MCF 10A (cell line): ENCODE data around the gene WNT4. TPM values are rescaled to one million over a fixed set of nuclear protein-coding genes. Genes with fewer than 3 reads are reported as not detected.

Experiments
- BruUV-seq: library from RNA; stranded (reverse); fragments of 400-500 nt; replicated peaks from 2 replicates; lab custom pipeline; 2021; lab: Mats Ljungman, UMichigan
- CTCF ChIA-PET: fragments of 300-600 bp; sonication (Branson Sonifier 250); formaldehyde crosslinking; extraction: SDS; loops from one replicate; lab custom pipeline; 2021; ENCODE audit warnings: antibody characterized with exemption, inconsistent platforms; lab: Yijun Ruan, JAX
- POLR2A ChIA-PET: fragments of 300-600, 350-650 bp; sonication (Branson Sonifier 250); formaldehyde crosslinking; extraction: SDS; loops from one replicate; lab custom pipeline; 2020; ENCODE audit warnings: antibody characterized with exemption, inconsistent platforms; lab: Yijun Ruan, JAX
- DNase-seq: peaks from one replicate; pipeline ENCODE4 v3.0.0-alpha.2; 2018; ENCODE audit not compliant: unreplicated experiment
- H3K27ac Mint-ChIP-seq: one replicate; pipeline ENCODE4 v1.8.0; 2022; ENCODE audit warnings: mild to moderate bottlenecking, low read depth, mixed read lengths; ENCODE audit not compliant: unreplicated experiment
- H3K27me3 Mint-ChIP-seq: one replicate; pipeline ENCODE4 v1.8.0; 2022; ENCODE audit warnings: mixed read lengths; ENCODE audit not compliant: insufficient read depth, unreplicated experiment
- H3K36me3 Mint-ChIP-seq: one replicate; pipeline ENCODE4 v1.8.0; 2022; ENCODE audit warnings: mild to moderate bottlenecking, moderate library complexity, mixed read lengths; ENCODE audit not compliant: insufficient read depth, unreplicated experiment
- H3K4me1 Mint-ChIP-seq: one replicate; pipeline ENCODE4 v1.8.0; 2022; ENCODE audit warnings: mixed read lengths; ENCODE audit not compliant: insufficient read depth, unreplicated experiment
- H3K4me3 Mint-ChIP-seq: one replicate; pipeline ENCODE4 v1.8.0; 2022; ENCODE audit warnings: mild to moderate bottlenecking, moderate library complexity, mixed read lengths; ENCODE audit not compliant: unreplicated experiment
- H3K9me3 Mint-ChIP-seq: one replicate; pipeline ENCODE4 v1.8.0; 2022; ENCODE audit warnings: mixed read lengths; ENCODE audit not compliant: unreplicated experiment
- CTCF ChIP-seq: fragments of 200-600 bp; IDR thresholded peaks from one replicate; pipeline ENCODE4 v1.8.0; 2022; ENCODE audit warnings: antibody characterized with exemption, mild to moderate bottlenecking; ENCODE audit not compliant: unreplicated experiment
- intact Hi-C: fragments of 100-400 bp; cut with micrococcal nuclease; formaldehyde crosslinking; loops from 2 replicates; pipeline ENCODE4 v1.14.1; 2022
- total RNA-seq: library from RNA; stranded (reverse); gene quantifications from 2 replicates; pipeline ENCODE4 v1.2.3, GENCODE V29; 2022

The WNT4 gene
- total RNA-seq, 1 experiment from 2014 or later, result not detected

GRCh38 chr1:22184454-22184853 lies 41.6 kb upstream of the WNT4 start:
- Mint-ChIP-seq H3K4me3 (no peak overlapping the region), H3K4me1 (no peaks in the 10 kb centered on the region), H3K27me3 (peaks cover 62% of the 10 kb centered on the region), H3K27ac (no peak overlapping the region), H3K9me3 (no peaks in the 10 kb centered on the region), H3K36me3 (no peaks in the 10 kb centered on the region)
- TF ChIP-seq CTCF, result no peak
- ChIA-PET POLR2A (no interaction called here), CTCF (interaction anchor here (0.5 kb wide), 1 partner anchor 9 kb away, joined by 3 read pairs; no protein-coding TSS in a partner anchor)
- intact Hi-C loops, result no loop called here
- BruUV-seq, result no TSS peak
- no peak for DNase-seq

GRCh38 chr1:22182715-22183114 lies 39.8 kb upstream of the WNT4 start:
- ChIA-PET CTCF (interaction anchor here (0.6 to 1.0 kb wide), 2 partner anchors 102 to 704 kb away, joined by 3 read pairs; no protein-coding TSS in a partner anchor), POLR2A (no interaction called here)
- intact Hi-C loops, result no loop called here
- BruUV-seq, result no TSS peak
- TF ChIP-seq CTCF, result no peak
- Mint-ChIP-seq H3K4me1 (peaks cover 3% of the 10 kb centered on the region), H3K9me3 (no peaks in the 10 kb centered on the region), H3K4me3 (no peak overlapping the region), H3K27me3 (peaks cover 51% of the 10 kb centered on the region), H3K36me3 (no peaks in the 10 kb centered on the region), H3K27ac (no peak overlapping the region)
- DNase-seq, result no peak

GRCh38 chr1:22179197-22179803 lies 36.4 kb upstream of the WNT4 start:
- DNase-seq, result no peak
- H3K36me3 Mint-ChIP-seq, result no peaks in the 10 kb centered on the region
- H3K4me1 Mint-ChIP-seq, result peaks cover 4% of the 10 kb centered on the region
- POLR2A ChIA-PET, result no interaction called here
- no peaks in the 10 kb centered on the region for H3K9me3 Mint-ChIP-seq
- H3K4me3 Mint-ChIP-seq, result no peak overlapping the region
- intact Hi-C loops, result no loop called here
- TF ChIP-seq CTCF, result no peak
- H3K27ac Mint-ChIP-seq, result no peak overlapping the region
- CTCF ChIA-PET, result no interaction called here
- peaks cover 29% of the 10 kb centered on the region for H3K27me3 Mint-ChIP-seq
- BruUV-seq, result no TSS peak

- Mint-ChIP-seq H3K4me3 (no peak overlapping the region), H3K27ac (no peak overlapping the region), H3K27me3 (peaks cover 15% of the 10 kb centered on the region), H3K36me3 (no peaks in the 10 kb centered on the region), H3K4me1 (peaks cover 4% of the 10 kb centered on the region), H3K9me3 (no peaks in the 10 kb centered on the region)
- DNase-seq, result peak; percentile 47
- CTCF ChIA-PET, result no interaction called here
- intact Hi-C loops, result no loop called here
- BruUV-seq, result no TSS peak
- TF ChIP-seq CTCF, result no peak
- POLR2A ChIA-PET, result no interaction called here
Measured at GRCh38 chr1:22177354-22178003, 34.6 kb upstream of the WNT4 start.
